CD14-positive monocyte (primary cell): ENCODE results near the gene CFTR. TPM values are rescaled to one million over a fixed set of nuclear protein-coding genes. Genes with fewer than 3 reads are reported as not detected.

Experiments
- DNase-seq, 3 donors: peaks; one replicate each; pipeline ENCODE4 v3.0.0-alpha.2; 2011 to 2022
- H2AFZ ChIP-seq: 2 replicates; pipeline ENCODE4 v1.6.0; 2012; ENCODE audit warnings: mild to moderate bottlenecking, low read depth, low read length, inconsistent platforms; ENCODE audit not compliant: insufficient read depth, poor library complexity, severe bottlenecking
- H3K27ac ChIP-seq, 2 donors: 1 replicate in 1 of 2; 2 replicates in 1 of 2; pipeline ENCODE4 v1.5.1; 2012 to 2013; ENCODE audit warnings: low read length in 2 of 2, control low read depth in 1 of 2, inconsistent platforms in 1 of 2, low read depth in 1 of 2, mild to moderate bottlenecking in 1 of 2
- H3K27me3 ChIP-seq, 2 donors: one replicate each; pipeline versions ENCODE4 v1.6.0 to v1.6.1; 2011 to 2013; ENCODE audit warnings: low read length in 2 of 2; ENCODE audit not compliant: control insufficient read depth in 2 of 2, insufficient read depth in 2 of 2
- H3K36me3 ChIP-seq, 2 donors: replicated peaks in 1 of 2; 1 replicate in 1 of 2; 2 replicates in 1 of 2; pipeline versions ENCODE4 v1.5.1 to v1.6.1; 2012 to 2013; ENCODE audit warnings: low read length in 2 of 2, control low read depth in 1 of 2, inconsistent platforms in 1 of 2, mild to moderate bottlenecking in 1 of 2; ENCODE audit not compliant: insufficient read depth in 2 of 2, control insufficient read depth in 1 of 2
- H3K4me1 ChIP-seq, 2 donors: 1 replicate in 1 of 2; 2 replicates in 1 of 2; pipeline versions ENCODE4 v1.5.1 to v1.6.1; 2012 to 2013; ENCODE audit warnings: low read length in 2 of 2, control low read depth in 1 of 2, inconsistent platforms in 1 of 2, mild to moderate bottlenecking in 1 of 2, moderate library complexity in 1 of 2; ENCODE audit not compliant: insufficient read depth in 2 of 2, control insufficient read depth in 1 of 2
- H3K4me2 ChIP-seq: replicated peaks from 2 replicates; pipeline ENCODE3; 2012; ENCODE audit warnings: low read length, moderate library complexity, mild to moderate bottlenecking; ENCODE audit not compliant: poor library complexity, severe bottlenecking; ENCODE audit errors: extremely low read depth
- H3K4me3 ChIP-seq, 3 experiments: fragments of 200-600 bp in 1 of 3; sonication (generic) in 1 of 3; replicated peaks in 1 of 3; 1 replicate in 2 of 3; 2 replicates in 1 of 3; pipeline ENCODE4 v1.5.1; 2011 to 2013; ENCODE audit warnings: low read length in 3 of 3, mild to moderate bottlenecking in 3 of 3, control low read depth in 2 of 3, low read depth in 2 of 3, inconsistent platforms in 1 of 3, moderate library complexity in 1 of 3
- H3K79me2 ChIP-seq: 2 replicates; pipeline ENCODE4 v1.6.0; 2012; ENCODE audit warnings: mild to moderate bottlenecking, control low read depth, inconsistent platforms, low read length, moderate library complexity; ENCODE audit not compliant: insufficient read depth
- H3K9ac ChIP-seq: 2 replicates; pipeline ENCODE4 v1.6.0; 2017; ENCODE audit warnings: low read length, mild to moderate bottlenecking; ENCODE audit not compliant: insufficient read depth, poor library complexity, severe bottlenecking
- H3K9me3 ChIP-seq, 2 donors: replicated peaks in 1 of 2; 1 replicate in 1 of 2; 2 replicates in 1 of 2; pipeline versions ENCODE4 v1.5.1 to v1.6.1; 2012 to 2013; ENCODE audit warnings: low read length in 2 of 2, control low read depth in 1 of 2; ENCODE audit not compliant: control insufficient read depth in 1 of 2, insufficient read depth in 1 of 2
- H4K20me1 ChIP-seq: 2 replicates; pipeline ENCODE4 v1.6.0; 2012; ENCODE audit warnings: mild to moderate bottlenecking, low read length, control low read depth, moderate library complexity; ENCODE audit not compliant: insufficient read depth
- H3K27ac Mint-ChIP-seq, 7 donors: one replicate each; pipeline ENCODE4 v1.8.0; 2020; ENCODE audit warnings: mild to moderate bottlenecking in 7 of 7, mixed read lengths in 7 of 7, moderate library complexity in 6 of 7, inconsistent platforms in 2 of 7
- H3K27me3 Mint-ChIP-seq, 3 donors: one replicate each; pipeline ENCODE4 v1.8.0; 2021 to 2022; ENCODE audit warnings: low read depth in 3 of 3, mild to moderate bottlenecking in 3 of 3, mixed read lengths in 3 of 3, moderate library complexity in 3 of 3, inconsistent platforms in 1 of 3
- H3K36me3 Mint-ChIP-seq, 2 donors: one replicate each; pipeline ENCODE4 v1.8.0; 2020; ENCODE audit warnings: mixed read lengths in 2 of 2, inconsistent platforms in 1 of 2, mild to moderate bottlenecking in 1 of 2
- H3K4me1 Mint-ChIP-seq: one replicate; pipeline ENCODE4 v1.8.0; 2020; ENCODE audit warnings: mild to moderate bottlenecking, mixed read lengths
- H3K4me3 Mint-ChIP-seq, 2 donors: one replicate each; pipeline ENCODE4 v1.8.0; 2020; ENCODE audit warnings: mild to moderate bottlenecking in 2 of 2, mixed read lengths in 2 of 2, moderate library complexity in 1 of 2
- H3K9me3 Mint-ChIP-seq, 7 donors: one replicate each; pipeline ENCODE4 v1.8.0; 2020 to 2022; ENCODE audit warnings: mixed read lengths in 7 of 7, mild to moderate bottlenecking in 6 of 7, moderate library complexity in 6 of 7, inconsistent platforms in 2 of 7
- CTCF ChIP-seq: fragments of 200-600 bp; IDR thresholded peaks from one replicate; pipeline ENCODE4 v1.8.0; 2022; ENCODE audit warnings: antibody characterized with exemption, mild to moderate bottlenecking
- WGBS: methylation state at CpG from one replicate; pipeline ENCODE4 v1.1.5; 2013; ENCODE audit warnings: missing lambda C conversion rate; ENCODE audit not compliant: insufficient coverage; 5-methylcytosine and 5-hydroxymethylcytosine counted together
- intact Hi-C, 2 donors: fragments of 100-400 bp; cut with micrococcal nuclease; formaldehyde crosslinking; loops; one replicate each; pipeline versions ENCODE4 v1.15.0 to v1.15.1; 2023
- polyA plus RNA-seq, 3 donors: library from polyadenylated mRNA; depleted of rRNA in 1 of 3; unstranded in 2 of 3; stranded (reverse) in 1 of 3; fragments of 300-500 nt in 2 of 3; fragments of >200 nt in 1 of 3; fragmentation: Illumina TruSeq in 2 of 3; gene quantifications; 1 replicate in 2 of 3; 2 replicates in 1 of 3; pipeline ENCODE4 v1.2.3, GENCODE V29; 2012 to 2021

The CFTR gene
- polyA plus RNA-seq, 3 donors: not detected

GRCh38 chr7:117683430-117684175, 203.8 kb downstream of the CFTR start:
- Mint-ChIP-seq H3K36me3 (no peaks in the 10 kb centered on the region), H3K27ac (no peak overlapping the region), H3K9me3 (peaks cover 0 to 3% (median 0%) of the 10 kb centered on the region in 7 donors), H3K27me3 (peaks cover 0 to 2% (median 1%) of the 10 kb centered on the region in 3 donors), H3K4me3 (no peak overlapping the region), H3K4me1 (no peaks in the 10 kb centered on the region)
- no peak for TF ChIP-seq CTCF
- DNase-seq: no peak
- Histone ChIP-seq H3K79me2 (no peaks in the 10 kb centered on the region), H3K4me1 (no peaks in the 10 kb centered on the region), H2AFZ (no peak overlapping the region), H3K4me3 (no peak overlapping the region), H3K36me3 (no peaks in the 10 kb centered on the region), H3K27ac (no peak overlapping the region), H3K27me3 (no peaks in the 10 kb centered on the region), H4K20me1 (no peaks in the 10 kb centered on the region), H3K4me2 (no peak overlapping the region), H3K9ac (no peak overlapping the region), H3K9me3 (no peaks in the 10 kb centered on the region)
- intact Hi-C loops: no loop called here
- WGBS: 93% methylated on average over 3 of the region's 8 CpGs

GRCh38 chr7:117685795-117686194, 206.0 kb downstream of the CFTR start:
- peaks cover 1 to 2% (median 2%) of the 10 kb centered on the region in 3 donors for H3K27me3 Mint-ChIP-seq
- no peak for TF ChIP-seq CTCF
- intact Hi-C loops: no loop called here
- no peaks in the 10 kb centered on the region for H3K9me3 ChIP-seq
- no peak overlapping the region for H3K4me2 ChIP-seq
- no peak overlapping the region for H3K4me3 ChIP-seq
- DNase-seq: no peak
- no peaks in the 10 kb centered on the region for H3K79me2 ChIP-seq
- no peak overlapping the region for H3K27ac ChIP-seq
- H3K9ac ChIP-seq: no peak overlapping the region
- no peaks in the 10 kb centered on the region for H3K27me3 ChIP-seq
- no peaks in the 10 kb centered on the region for H3K36me3 Mint-ChIP-seq
- H3K36me3 ChIP-seq: no peaks in the 10 kb centered on the region
- H3K4me1 ChIP-seq: no peaks in the 10 kb centered on the region
- H3K4me1 Mint-ChIP-seq: no peaks in the 10 kb centered on the region
- no peaks in the 10 kb centered on the region for H4K20me1 ChIP-seq
- H2AFZ ChIP-seq: no peak overlapping the region
- no peak overlapping the region for H3K4me3 Mint-ChIP-seq
- no peak overlapping the region for H3K27ac Mint-ChIP-seq
- H3K9me3 Mint-ChIP-seq: peaks cover 0 to 5% (median 0%) of the 10 kb centered on the region in 7 donors
